HK-2 (cell line): ENCODE data around the gene OR5C1.
"Not testable (repeated sequence)": the region's sequence is repeated elsewhere in the genome, so short reads cannot be mapped to it uniquely, and the experiment has no call there.

Source experiments
- DNase-seq: peaks from one replicate; pipeline ENCODE4 v3.0.0-alpha.2; 2018; ENCODE audit not compliant: unreplicated experiment

The OR5C1 gene

DNA sequence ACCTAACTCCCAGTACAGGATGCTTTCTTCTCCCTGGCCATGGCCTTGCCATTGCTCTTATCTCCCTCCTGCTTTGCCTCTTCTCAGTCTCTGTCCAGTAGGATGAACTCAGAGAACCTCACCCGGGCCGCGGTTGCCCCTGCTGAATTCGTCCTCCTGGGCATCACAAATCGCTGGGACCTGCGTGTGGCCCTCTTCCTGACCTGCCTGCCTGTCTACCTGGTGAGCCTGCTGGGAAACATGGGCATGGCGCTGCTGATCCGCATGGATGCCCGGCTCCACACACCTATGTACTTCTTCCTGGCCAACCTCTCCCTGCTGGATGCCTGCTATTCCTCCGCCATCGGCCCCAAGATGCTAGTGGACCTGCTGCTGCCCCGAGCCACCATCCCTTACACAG, at the start of gene OR5C1:
TSS of gene OR5C1 (plus strand) at position 103 of the 400 bp plus-strand sequence. CDS start at position 103, 0 bp downstream.
- DNase-seq = no peak

DNA sequence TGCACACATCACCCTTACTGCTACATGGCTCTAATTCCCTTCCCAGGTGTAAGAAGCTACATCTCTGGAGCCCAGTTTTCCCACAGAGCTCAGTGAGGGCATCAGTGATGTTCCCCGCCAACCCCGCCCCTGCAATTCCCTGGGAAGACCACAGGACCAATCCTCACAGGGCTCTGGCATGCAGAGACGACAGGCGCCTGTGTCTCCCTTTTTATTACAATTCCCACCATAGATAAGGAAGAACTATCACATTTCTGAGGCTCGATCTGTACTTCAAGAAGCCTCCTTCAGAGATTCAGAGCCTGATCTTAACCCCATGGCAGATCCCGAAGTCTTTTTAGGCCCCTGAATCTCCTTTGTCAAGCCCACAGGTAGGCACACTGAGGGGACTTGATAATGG, 46.7 kb upstream of the OR5C1 start, which contains the start of gene OR1L6:
TSS of gene OR1L6 (plus strand) at position 301 of the 400 bp plus-strand sequence. CDS start 7,545 bp downstream, outside the sequence.
- no peak for DNase-seq

DNA sequence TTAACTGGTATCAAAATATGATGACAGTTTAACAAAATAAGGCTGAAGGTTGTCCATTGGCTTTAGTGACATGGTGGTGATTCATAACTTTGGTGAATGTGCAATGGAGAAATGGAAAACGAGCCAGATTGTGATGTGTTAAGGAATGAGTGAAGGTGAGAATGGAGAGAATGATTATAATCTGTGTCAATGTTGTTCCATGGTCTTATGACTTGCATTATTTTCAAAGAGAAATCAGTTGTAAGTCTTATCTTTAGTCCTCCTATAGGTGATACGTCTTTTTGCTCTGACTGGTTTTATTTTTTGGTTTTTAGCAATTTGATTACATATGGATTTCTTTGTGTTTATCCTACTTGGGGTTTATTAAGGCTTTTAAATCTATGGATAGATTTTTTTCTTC, 33.9 kb upstream of the OR5C1 start:
- no peak for DNase-seq

DNA sequence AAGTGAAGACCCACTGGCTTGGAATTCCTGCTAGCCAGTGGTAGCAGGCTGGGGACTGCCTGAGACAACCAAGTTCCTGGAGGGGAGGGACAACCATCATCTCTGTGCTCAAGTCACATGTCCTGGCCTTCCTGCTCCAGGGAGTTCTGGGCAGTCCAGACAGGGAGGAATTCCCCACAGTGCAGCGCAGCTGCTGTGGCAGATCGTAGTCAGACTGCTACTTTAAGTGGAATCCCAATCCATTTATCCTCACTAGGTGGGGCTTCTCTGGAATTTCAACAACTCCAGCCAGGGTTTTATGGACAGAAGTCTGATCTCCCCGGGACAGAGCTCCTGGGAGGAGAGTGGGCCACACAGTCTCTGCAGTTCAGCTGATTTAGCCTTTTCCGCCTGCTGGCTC, 20.9 kb upstream of the OR5C1 start:
- no peak for DNase-seq

DNA sequence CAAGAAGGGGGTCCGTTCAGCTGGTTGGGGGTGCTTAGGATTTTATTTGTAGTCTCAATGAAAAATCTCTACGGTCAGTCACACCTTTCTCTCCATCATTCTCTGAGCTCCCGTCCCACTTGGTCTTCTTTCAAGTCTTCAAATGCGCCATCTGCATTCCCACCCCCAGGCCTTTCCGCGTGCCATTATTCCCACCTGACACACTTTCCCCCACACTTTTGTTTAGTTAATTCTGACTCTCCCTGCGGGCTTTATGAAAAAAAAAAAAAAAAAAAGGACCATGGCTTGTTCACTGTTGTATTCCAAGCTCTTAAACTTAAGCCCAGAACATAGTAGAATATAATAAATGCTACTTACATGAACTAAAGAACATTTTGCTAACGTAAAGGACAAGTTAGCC, 11.7 kb upstream of the OR5C1 start:
- DNase-seq = no peak

DNA sequence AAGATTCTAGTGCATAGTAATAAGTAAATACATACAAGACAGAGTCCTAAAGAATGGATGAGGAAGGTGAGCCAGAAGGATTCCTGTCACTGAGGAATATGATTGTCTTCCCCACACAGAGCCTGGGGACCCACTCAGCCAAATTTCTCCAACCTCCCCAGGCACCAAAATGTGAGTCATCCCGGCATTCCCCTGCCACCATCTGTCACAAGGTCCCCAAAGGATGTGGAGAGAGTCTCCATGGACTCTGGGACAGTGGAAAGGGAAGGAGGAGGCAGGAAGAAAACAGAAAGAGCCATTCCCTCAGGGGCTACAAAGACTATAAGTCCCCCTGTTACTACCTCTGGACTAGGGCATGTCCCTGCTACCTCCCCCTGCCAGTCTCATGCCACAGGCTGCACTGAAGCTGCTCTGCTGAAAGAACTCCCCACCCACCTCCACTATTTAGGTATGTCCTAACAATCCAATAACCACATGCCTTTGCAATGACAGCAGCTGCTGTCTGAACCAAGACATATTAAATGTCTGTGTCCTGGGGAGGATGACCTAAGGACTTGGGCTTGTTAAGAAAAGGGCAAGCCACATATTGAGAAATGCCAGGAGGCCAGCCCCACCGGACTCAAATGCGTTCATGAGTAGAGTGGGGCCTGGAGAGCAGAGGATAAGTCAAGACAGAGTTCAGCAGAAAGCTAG, 10.7 kb upstream of the OR5C1 start:
- DNase-seq = no peak

DNA sequence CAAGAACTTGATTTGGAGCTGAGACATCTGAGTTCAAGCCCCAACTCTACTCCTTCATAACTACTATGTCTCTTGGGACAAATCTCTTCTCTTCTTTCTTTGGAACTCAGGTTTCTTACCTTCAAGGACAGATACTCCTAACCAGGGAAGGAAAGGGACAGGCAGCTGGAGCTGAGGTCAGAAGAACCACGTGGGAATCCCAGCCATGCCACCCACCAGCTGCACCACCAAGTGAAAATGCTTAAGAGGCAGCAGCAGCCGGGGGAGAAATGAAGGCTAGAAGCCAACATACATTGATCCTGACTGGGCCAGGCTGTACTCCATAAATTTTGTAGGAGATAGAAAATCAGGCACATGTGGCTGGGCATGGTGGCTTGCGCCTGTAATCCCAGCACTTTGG, 9.6 kb upstream of the OR5C1 start:
- DNase-seq = no peak

DNA sequence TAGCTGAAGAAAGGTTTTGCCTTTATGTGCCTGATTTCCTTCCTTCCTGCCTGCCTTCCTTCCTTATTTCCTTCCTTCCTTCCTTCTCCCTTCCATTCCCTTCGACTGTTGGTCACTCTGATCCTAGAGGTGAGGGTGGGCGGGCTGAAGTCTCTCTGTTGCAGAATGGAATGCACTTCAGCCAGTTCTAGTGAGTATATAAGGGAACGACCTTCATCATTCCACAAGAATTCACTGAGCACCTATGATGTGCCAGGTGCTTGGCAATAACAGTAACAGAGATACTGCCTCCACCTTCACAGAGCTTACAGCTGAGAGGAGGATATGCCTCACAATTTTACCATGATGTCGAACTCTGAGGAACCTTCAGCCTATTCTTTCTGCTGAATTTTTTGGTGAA, 8.7 kb upstream of the OR5C1 start:
- DNase-seq = no peak

DNA sequence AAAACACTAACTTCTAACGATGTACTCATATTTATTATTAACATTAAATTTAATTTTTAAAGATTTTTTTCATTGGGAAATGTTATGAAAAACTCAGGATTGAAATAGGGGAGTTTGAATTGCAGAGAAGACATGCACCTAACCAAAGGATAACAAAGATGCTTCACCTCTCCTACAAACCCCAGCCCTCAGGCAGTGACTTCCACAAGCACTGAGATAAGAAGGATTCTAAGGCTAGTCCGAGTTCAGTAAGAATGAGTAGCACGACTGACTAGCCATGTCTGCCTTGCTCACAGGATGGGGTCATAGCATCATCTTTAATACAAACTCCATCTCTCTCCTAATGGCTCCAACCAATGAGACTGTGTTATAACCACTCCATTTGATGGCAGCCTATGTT, 7.1 kb upstream of the OR5C1 start:
- DNase-seq = no peak

DNA sequence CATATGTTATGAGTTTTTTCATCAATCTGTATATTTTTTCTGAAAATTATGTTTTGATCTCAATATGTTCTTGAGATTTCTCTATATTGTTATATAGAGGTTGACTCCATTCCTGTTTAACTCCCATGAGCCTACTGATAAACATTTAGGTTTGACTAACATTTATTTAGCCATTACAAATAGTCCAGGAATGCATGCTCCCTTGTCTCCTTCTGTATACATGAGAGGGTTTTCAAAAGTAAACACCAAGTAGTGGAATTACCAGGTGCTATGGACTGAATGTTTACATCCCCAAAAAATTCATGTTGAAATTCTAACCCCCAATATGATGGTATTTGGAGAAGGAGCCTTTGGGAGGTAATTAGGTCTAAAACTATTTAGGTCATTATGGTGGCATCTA, 3.5 kb upstream of the OR5C1 start:
- no peak for DNase-seq

DNA sequence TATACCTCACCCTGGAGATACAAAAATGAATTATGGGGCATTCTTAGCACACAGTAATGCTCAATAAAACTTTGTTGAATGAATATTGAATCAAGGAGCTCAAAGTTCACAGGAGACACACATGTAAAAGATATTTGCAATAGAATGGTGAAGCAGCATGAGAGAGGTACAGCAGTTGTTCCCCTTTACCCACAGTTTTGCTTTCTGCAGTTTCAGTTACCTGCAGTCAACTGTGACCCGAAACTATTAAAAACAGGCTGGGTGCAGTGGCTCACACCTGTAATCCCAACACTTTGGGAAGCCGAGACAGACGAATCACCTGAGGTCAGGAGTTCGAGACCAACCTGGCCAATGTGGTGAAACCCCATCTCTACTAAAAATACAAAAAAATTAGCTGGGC, 2.4 kb upstream of the OR5C1 start:
- no peak for DNase-seq

DNA sequence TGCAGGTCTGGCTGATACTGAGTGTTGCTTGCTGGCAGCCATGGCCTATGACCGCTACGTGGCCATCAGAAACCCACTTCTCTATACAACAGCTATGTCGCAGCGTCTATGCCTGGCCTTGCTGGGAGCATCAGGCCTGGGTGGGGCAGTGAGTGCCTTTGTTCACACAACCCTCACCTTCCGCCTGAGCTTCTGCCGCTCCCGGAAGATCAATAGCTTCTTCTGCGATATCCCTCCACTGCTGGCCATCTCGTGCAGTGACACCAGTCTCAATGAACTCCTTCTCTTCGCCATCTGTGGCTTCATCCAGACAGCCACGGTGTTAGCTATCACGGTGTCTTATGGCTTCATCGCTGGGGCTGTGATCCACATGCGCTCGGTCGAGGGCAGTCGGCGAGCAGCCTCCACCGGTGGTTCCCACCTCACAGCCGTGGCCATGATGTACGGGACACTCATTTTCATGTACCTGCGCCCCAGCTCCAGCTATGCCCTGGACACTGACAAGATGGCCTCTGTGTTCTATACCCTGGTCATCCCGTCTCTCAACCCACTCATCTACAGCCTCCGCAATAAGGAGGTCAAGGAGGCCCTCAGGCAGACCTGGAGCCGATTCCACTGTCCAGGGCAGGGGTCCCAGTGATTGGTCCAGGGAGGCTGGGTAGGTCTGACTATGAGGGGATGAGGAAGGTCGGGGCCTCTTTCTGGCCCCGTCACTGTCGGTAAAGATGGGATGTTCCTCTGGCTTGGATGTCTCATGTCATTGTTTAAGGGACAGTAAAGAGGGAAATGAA, 718 bp downstream of the OR5C1 start:
- no peak for DNase-seq

DNA sequence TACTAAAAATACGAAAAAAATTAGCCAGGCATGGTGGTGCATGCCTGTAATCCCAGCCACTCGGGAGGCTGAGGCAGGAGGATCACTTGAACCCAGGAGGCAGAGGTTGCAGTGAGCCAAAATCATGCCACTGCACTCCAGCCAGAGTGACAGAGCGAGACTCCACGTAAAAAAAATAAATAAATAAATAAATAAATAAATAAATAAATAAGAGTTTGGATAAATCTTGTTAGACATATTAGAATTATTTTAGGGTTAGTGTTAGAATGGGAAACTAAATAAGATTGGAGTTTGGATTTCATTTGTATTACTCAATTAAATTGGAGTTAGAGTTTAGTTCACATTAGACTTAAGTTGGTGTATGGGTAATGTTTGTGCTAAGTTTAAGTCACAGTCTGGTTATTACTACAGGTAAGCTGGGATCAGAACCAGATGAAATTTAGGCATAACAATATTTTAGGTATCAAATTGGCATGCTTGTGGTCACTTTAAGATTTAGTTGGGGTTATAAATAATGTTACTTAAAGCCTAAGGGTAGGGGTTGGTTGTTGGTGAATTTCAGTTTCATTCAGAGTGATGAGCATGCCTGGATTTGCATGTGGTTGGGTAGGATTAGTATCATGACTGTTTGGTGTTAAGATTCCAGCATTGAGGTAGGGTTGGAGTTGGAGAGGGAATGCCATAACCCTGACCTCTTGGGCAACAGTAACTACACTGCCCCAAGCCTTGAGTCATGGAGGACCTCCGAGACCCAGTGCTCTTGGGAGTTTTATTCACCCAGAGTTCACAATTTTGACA, 3.3 kb downstream of the OR5C1 start:
- DNase-seq = no peak

DNA sequence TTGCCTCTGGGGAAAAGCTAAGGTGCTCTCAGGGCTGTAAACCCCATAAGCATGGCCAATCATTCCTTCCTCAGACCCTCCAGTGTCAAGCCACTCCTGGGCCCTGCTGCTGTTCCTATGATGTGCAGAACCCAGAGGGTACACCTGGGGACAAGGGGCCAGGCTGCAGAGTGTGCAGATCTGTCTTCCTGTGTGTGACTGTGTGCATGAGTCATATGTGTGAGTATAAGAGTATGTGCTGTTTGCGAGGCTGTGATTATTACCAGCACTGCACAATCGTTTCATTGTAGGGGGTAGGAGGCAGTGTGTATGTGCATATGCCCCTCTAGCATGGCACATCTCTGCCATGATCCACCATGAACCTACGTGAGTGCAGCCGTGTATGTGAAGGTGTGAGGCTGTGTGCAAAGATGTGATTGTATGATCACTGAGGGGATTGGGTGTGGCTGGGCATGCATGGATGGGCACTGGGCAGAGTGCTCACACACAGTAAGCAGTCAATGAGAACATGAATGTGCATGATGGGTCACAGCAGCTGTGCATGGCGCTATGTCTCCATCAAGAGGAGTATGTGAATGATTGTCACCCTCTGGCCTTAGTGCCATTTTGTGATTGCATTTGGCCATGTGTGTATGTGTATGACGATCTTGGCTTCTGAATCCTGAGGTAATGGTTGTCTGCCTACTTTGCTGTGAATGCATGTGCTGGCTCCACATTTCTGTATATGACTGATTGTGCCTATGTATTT, 8.8 kb downstream of the OR5C1 start:
- DNase-seq = no peak

DNA sequence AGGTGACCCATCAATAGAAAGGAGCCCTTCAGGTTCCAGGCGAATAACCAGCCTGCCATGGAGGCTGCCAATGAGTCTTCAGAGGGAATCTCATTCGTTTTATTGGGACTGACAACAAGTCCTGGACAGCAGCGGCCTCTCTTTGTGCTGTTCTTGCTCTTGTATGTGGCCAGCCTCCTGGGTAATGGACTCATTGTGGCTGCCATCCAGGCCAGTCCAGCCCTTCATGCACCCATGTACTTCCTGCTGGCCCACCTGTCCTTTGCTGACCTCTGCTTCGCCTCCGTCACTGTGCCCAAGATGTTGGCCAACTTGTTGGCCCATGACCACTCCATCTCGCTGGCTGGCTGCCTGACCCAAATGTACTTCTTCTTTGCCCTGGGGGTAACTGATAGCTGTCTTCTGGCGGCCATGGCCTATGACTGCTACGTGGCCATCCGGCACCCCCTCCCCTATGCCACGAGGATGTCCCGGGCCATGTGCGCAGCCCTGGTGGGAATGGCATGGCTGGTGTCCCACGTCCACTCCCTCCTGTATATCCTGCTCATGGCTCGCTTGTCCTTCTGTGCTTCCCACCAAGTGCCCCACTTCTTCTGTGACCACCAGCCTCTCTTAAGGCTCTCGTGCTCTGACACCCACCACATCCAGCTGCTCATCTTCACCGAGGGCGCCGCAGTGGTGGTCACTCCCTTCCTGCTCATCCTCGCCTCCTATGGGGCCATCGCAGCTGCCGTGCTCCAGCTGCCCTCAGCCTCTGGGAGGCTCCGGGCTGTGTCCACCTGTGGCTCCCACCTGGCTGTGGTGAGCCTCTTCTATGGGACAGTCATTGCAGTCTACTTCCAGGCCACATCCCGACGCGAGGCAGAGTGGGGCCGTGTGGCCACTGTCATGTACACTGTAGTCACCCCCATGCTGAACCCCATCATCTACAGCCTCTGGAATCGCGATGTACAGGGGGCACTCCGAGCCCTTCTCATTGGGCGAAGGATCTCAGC, 11.6 kb downstream of the OR5C1 start, which contains the start of gene OR1K1:
TSS of gene OR1K1 (plus strand) at position 58 of the 995 bp plus-strand sequence. CDS start at position 58, 0 bp downstream.
- no peak for DNase-seq

DNA sequence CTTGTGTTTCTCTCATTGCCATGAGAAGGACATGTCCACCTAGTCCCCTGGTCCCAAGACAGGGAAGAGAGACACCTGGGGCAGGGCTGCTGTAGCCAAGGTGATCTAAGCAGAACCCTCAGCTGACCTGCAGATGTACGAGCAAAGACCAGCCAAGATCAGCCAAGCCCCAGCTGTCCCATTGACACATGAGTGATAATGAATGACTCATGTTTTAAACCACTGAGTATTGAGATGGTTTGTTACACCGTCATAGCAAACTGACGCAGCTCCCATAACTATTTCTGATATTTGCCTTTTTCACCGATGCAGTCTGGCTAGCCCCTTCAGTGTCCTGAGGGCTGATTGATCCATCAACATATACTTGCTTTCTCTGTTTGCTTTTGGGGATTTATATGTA, 17.9 kb downstream of the OR5C1 start:
- no peak for DNase-seq

DNA sequence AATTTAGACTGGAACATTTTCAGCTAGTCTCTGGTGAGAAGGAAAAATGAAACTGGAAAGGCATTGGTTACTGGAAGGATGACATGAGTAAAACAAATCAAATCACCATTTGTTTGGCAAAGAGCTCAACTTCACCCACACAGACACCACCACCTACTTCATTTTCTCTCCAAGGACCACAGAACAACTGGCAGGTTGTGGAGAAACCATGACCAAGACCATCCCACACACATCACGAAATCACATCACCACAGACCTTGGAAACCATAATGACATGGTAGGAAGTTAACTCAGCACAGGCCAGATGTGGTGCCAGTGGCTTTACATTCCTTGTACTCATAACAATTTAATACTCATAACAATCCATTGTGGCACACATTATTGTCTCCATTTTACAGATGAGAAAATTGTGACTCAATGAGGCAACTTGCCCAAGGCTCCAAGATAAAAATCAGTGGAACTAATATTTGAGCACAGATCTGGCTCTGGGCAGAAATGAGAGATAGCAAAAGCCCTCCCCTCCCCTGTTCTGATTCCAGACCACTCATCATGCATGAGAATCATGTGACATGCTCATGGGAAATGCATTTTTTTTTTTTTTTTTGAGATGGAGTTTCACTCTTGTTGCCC, 18.7 kb downstream of the OR5C1 start:
- no peak for DNase-seq

DNA sequence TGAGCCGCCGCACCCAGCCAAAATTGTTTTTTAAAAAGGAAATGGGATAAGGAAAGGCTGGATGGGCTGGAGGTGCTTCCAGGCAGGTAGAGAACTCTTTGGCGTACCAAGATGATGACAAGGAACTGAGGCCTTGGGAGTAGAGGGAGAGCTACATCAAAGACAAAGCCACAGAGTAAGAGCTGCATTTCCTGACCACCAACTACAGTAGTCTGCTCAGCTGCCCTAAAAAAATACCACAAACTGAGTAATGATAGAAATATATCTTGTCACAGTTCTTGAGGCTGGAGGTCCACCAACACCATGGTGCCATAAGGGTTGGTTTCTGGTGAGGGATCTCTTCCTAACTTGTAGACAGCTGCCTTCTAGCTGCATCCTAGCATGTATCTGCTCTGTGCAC, 19.4 kb downstream of the OR5C1 start:
- no peak for DNase-seq

DNA sequence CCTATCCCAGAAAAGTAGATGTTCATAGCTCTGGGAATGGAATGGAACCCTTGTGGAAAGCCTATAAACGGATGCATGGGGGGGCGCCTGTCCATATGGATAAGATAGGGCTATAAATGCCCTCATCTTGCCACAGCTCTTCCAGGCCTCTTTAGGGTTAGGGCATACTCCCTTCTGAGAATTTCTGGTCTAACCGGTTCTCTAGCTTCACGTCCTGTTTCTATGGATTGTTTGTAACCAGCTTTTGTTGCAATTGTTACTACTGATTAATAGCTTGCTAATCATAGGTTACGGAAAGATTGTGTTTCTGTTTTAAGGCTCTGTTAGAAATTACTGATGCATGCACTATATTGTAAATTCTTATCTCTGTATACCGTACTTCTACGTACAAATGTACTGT, 20.5 kb downstream of the OR5C1 start:
- DNase-seq = not testable (repeated sequence)
